Endothelial cell of umbilical vein (primary cell): ENCODE measurements around the gene KDM5B. TPM values are rescaled to one million over a fixed set of nuclear protein-coding genes. Genes with fewer than 3 reads are reported as not detected.

Experiments used
- BruUV-seq: library from RNA; stranded (reverse); fragments of 400-500 nt; replicated peaks from 2 replicates; lab custom pipeline; 2021; lab: Mats Ljungman, UMichigan
- CTCF ChIA-PET: fragments of 300-600, 350-600 bp; sonication (Branson Sonifier 250); formaldehyde crosslinking; loops from one replicate; lab custom pipeline; 2021; ENCODE audit warnings: antibody characterized with exemption, inconsistent platforms; lab: Charles Lee
- POLR2A ChIA-PET: fragments of 300-600, 350-600 bp; sonication (Branson Sonifier 250); formaldehyde crosslinking; loops from one replicate; lab custom pipeline; 2021; ENCODE audit warnings: antibody characterized with exemption, inconsistent platforms; lab: Charles Lee
- DNase-seq: peaks from one replicate; pipeline ENCODE4 v3.0.0-alpha.2; 2011; ENCODE audit warnings: low read depth, low spot score
- FAIRE-seq: peaks from 2 replicates; lab custom pipeline; 2011; peaks lifted over from hg19 to GRCh38; lab: Jason Lieb, UNC
- H2AFZ ChIP-seq: 2 replicates; pipeline ENCODE4 v1.6.0; 2012; ENCODE audit warnings: low read depth, low read length, control low read depth, inconsistent platforms
- H3K27ac ChIP-seq: 2 replicates; pipeline ENCODE4 v1.5.1; 2011; ENCODE audit warnings: low read depth, mild to moderate bottlenecking, control low read depth, low read length, moderate library complexity; ENCODE audit not compliant: insufficient read depth
- H3K27me3 ChIP-seq, 2 experiments: 2 replicates each; pipeline versions ENCODE4 v1.6.0 to v1.6.1; 2011; ENCODE audit warnings: low read length in 2 of 2, mixed read lengths in 1 of 2; ENCODE audit not compliant: control insufficient read depth in 2 of 2, insufficient read depth in 2 of 2
- H3K36me3 ChIP-seq, 2 experiments: 2 replicates in 1 of 2; 3 replicates in 1 of 2; pipeline ENCODE4 v1.5.1; 2011; ENCODE audit warnings: low read length in 2 of 2, mild to moderate bottlenecking in 1 of 2, moderate library complexity in 1 of 2; ENCODE audit not compliant: control insufficient read depth in 2 of 2, insufficient read depth in 2 of 2; ENCODE audit errors: extremely low read depth in 1 of 2
- H3K4me1 ChIP-seq: 3 replicates; pipeline ENCODE4 v1.5.1; 2011; ENCODE audit warnings: mild to moderate bottlenecking, low read length; ENCODE audit not compliant: control insufficient read depth, insufficient read depth; ENCODE audit errors: extremely low read depth
- H3K4me2 ChIP-seq: 2 replicates; pipeline ENCODE4 v1.6.1; 2011; ENCODE audit warnings: low read length, control low read depth, mixed read lengths; ENCODE audit not compliant: insufficient read depth
- H3K4me3 ChIP-seq, 3 experiments: fragments of 200-600 bp in 1 of 3; sonication (generic), shearing (Covaris generic) in 1 of 3; replicated peaks in 1 of 3; 2 replicates each; pipeline ENCODE4 v1.5.1; 2011 to 2016; ENCODE audit warnings: control low read depth in 3 of 3, low read length in 3 of 3, mild to moderate bottlenecking in 2 of 3, inconsistent platforms in 1 of 3, low read depth in 1 of 3, moderate library complexity in 1 of 3; ENCODE audit not compliant: insufficient read depth in 1 of 3
- H3K79me2 ChIP-seq: 2 replicates; pipeline ENCODE4 v1.6.0; 2012; ENCODE audit warnings: low read length, inconsistent platforms; ENCODE audit not compliant: control insufficient read depth, insufficient read depth
- H3K9ac ChIP-seq: replicated peaks from 2 replicates; pipeline ENCODE3; 2011; ENCODE audit warnings: low read length, control low read depth; ENCODE audit not compliant: insufficient read depth; ENCODE audit errors: extremely low read depth
- H3K9me1 ChIP-seq: replicated peaks from 3 replicates; pipeline ENCODE4 v1.6.0; 2011; ENCODE audit warnings: mild to moderate bottlenecking, low read length; ENCODE audit not compliant: control insufficient read depth, insufficient read depth; ENCODE audit errors: extremely low read depth
- H3K9me3 ChIP-seq: replicated peaks from 2 replicates; pipeline ENCODE4 v1.5.1; 2012; ENCODE audit warnings: low read length, inconsistent platforms; ENCODE audit not compliant: control insufficient read depth, insufficient read depth
- H4K20me1 ChIP-seq: replicated peaks from 2 replicates; pipeline ENCODE3; 2011; ENCODE audit warnings: mild to moderate bottlenecking, low read length; ENCODE audit not compliant: control insufficient read depth, insufficient read depth; ENCODE audit errors: extremely low read depth
- EZH2 ChIP-seq: IDR thresholded peaks from 2 replicates; pipeline ENCODE4 v1.6.1; 2012; ENCODE audit warnings: borderline replicate concordance, low read depth, mild to moderate bottlenecking, moderate library complexity, low read length, inconsistent platforms; ENCODE audit not compliant: severe bottlenecking
- GATA2 ChIP-seq: IDR thresholded peaks from 2 replicates; pipeline ENCODE4 v1.7.0; 2011; ENCODE audit warnings: low read depth, mild to moderate bottlenecking, moderate library complexity, mixed read lengths, low read length; ENCODE audit not compliant: insufficient read length, insufficient read depth
- JUN ChIP-seq: IDR thresholded peaks from 2 replicates; pipeline ENCODE4 v1.6.1; 2011; ENCODE audit warnings: borderline replicate concordance, low read depth; ENCODE audit not compliant: insufficient read length, insufficient read depth
- POLR2A ChIP-seq: IDR thresholded peaks from 2 replicates; pipeline ENCODE4 v1.6.1; 2012; ENCODE audit warnings: low read depth, mild to moderate bottlenecking, control low read depth, low read length
- POLR2AphosphoS5 ChIP-seq: IDR thresholded peaks from 2 replicates; pipeline ENCODE4 v1.6.1; 2012; ENCODE audit warnings: low read depth, mild to moderate bottlenecking, control low read depth, low read length, moderate library complexity; ENCODE audit not compliant: insufficient read depth
- dilution Hi-C: fragments of 300-500 bp; cut with MboI; formaldehyde crosslinking; loops from one replicate; pipeline ENCODE4 v1.15.0; 2019; ENCODE audit warnings: low sequenced_read_pairs; ENCODE audit not compliant: extremely low pct_ligation_motif_present
- intact Hi-C: fragments of 100-400 bp; cut with micrococcal nuclease; formaldehyde crosslinking; loops from one replicate; pipeline ENCODE4 v1.10.0; 2022
- polyA plus RNA-seq, 4 experiments: library from polyadenylated mRNA; depleted of rRNA in 3 of 4; stranded (reverse) in 3 of 4; unstranded in 1 of 4; fragments of >200 nt; gene quantifications; 2 replicates each; pipeline versions ENCODE4 v1.2.1 to v1.2.3, GENCODE V29; 2011 to 2012; ENCODE audit warnings: missing spikeins in 1 of 4
- total RNA-seq: library from RNA; stranded (reverse); gene quantifications from 2 replicates; pipeline ENCODE4 v1.2.3, GENCODE V29; 2021
- TF ChIP-seq, protein P1 (sequence below): IDR thresholded peaks from 2 replicates; pipeline ENCODE4 v1.6.1; 2011; ENCODE audit not compliant: insufficient read depth, insufficient read length
- TF ChIP-seq, protein P2 (sequence below), 2 donors: IDR thresholded peaks; 1 replicate in 1 of 2; 2 replicates in 1 of 2; pipeline ENCODE4 v1.5.1; 2011; ENCODE audit warnings: low read length in 2 of 2, mild to moderate bottlenecking in 2 of 2, moderate library complexity in 2 of 2, control low read depth in 1 of 2, inconsistent platforms in 1 of 2, low read depth in 1 of 2; ENCODE audit not compliant: insufficient read depth in 1 of 2; ENCODE audit errors: extremely low read depth in 1 of 2

KDM5B gene
- total and polyA plus RNA-seq, 2 donors (not counting 3 experiments of a cell fraction or from before 2014, with no cell fraction given) = 25.2 to 65.5 TPM

DNA sequence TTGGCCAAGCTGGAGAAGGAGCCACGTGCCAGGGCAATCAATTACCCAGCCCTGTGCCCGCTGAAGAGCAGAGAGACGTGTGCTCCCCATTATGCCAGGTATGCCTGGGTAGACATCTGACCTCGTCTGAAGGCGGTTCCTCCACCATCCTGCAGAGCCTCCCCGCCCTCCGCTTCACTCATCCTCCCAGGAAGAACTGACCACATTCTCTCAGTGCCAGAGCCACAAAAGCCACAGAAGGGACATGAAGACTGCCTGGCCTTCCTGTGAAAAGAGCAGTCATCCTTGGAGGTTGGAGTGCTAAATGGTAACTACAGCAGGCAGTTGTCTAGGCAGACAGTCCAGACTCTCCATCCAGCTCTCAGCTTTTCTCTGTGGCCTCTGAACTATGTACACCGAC is 109.9 kb downstream of the KDM5B start:
- Histone ChIP-seq H3K4me3 (no peak overlapping the region), H3K9me3 (no peaks in the 10 kb centered on the region), H3K36me3 (no peaks in the 10 kb centered on the region), H3K9me1 (no peaks in the 10 kb centered on the region), H3K27ac (no peak overlapping the region), H3K79me2 (no peaks in the 10 kb centered on the region), H3K9ac (no peak overlapping the region), H2AFZ (no peak overlapping the region), H4K20me1 (no peaks in the 10 kb centered on the region), H3K4me1 (no peaks in the 10 kb centered on the region), H3K27me3 (peaks cover 5 to 6% of the 10 kb centered on the region in 2 experiments), H3K4me2 (no peak overlapping the region)
- POLR2A ChIA-PET = no interaction called here
- CTCF ChIA-PET = interaction anchor here (1.2 kb wide), 1 partner anchor 12 kb away, joined by 4 read pairs; the partner anchor contains the start of gene SYT2
- dilution Hi-C loops (no loop called here), intact Hi-C loops (no loop called here)
- FAIRE-seq = no peak
- no TSS peak for BruUV-seq
- no peak for DNase-seq
- TF ChIP-seq JUN = no peak
- TF ChIP-seq, protein P1, sequence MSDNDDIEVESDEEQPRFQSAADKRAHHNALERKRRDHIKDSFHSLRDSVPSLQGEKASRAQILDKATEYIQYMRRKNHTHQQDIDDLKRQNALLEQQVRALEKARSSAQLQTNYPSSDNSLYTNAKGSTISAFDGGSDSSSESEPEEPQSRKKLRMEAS = no peak
- TF ChIP-seq, protein P2, sequence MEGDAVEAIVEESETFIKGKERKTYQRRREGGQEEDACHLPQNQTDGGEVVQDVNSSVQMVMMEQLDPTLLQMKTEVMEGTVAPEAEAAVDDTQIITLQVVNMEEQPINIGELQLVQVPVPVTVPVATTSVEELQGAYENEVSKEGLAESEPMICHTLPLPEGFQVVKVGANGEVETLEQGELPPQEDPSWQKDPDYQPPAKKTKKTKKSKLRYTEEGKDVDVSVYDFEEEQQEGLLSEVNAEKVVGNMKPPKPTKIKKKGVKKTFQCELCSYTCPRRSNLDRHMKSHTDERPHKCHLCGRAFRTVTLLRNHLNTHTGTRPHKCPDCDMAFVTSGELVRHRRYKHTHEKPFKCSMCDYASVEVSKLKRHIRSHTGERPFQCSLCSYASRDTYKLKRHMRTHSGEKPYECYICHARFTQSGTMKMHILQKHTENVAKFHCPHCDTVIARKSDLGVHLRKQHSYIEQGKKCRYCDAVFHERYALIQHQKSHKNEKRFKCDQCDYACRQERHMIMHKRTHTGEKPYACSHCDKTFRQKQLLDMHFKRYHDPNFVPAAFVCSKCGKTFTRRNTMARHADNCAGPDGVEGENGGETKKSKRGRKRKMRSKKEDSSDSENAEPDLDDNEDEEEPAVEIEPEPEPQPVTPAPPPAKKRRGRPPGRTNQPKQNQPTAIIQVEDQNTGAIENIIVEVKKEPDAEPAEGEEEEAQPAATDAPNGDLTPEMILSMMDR (IDR thresholded peaks at IDR 0.05; ENCODE audit: extremely low read depth in 1 of 2, insufficient read depth in 1 of 2, low read depth in 1 of 2, low read length in 2 of 2) = no peak

DNA sequence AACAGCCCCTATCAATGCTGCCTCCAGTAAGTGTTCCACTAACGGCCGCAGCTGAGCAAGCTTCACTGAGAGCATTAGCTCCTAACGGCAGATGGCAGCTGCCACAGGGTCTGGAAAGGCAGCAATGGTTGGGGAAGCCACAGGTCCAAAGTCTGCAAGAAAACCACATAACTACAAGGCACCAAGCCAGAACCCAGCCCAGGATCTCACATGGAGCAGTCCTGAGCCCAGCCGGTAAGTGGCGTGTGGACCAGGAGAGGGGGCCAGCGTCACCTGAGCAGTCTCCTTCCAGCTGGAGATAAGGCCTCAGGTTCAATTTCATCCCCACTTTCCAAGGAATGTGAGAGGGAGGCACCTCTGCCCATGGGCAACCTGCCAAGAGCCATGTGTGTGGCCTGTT is 111.2 kb downstream of the KDM5B start:
- H3K4me1 ChIP-seq = no peaks in the 10 kb centered on the region
- no peaks in the 10 kb centered on the region for H3K36me3 ChIP-seq
- dilution Hi-C loops (no loop called here), intact Hi-C loops (no loop called here)
- peaks cover 4 to 5% of the 10 kb centered on the region in 2 experiments for H3K27me3 ChIP-seq
- no peak overlapping the region for H3K27ac ChIP-seq
- POLR2A ChIA-PET = no interaction called here
- no peak overlapping the region for H3K4me3 ChIP-seq
- DNase-seq (no peak), FAIRE-seq (no peak)
- CTCF ChIA-PET = no interaction called here
- H2AFZ ChIP-seq = no peak overlapping the region
- H3K9ac ChIP-seq = no peak overlapping the region
- H3K4me2 ChIP-seq = no peak overlapping the region
- no peaks in the 10 kb centered on the region for H3K9me1 ChIP-seq
- H3K79me2 ChIP-seq = no peaks in the 10 kb centered on the region
- no TSS peak for BruUV-seq
- H3K9me3 ChIP-seq = no peaks in the 10 kb centered on the region
- TF ChIP-seq JUN (no peak), GATA2 (no peak), POLR2A (no peak), EZH2 (no peak), POLR2AphosphoS5 (no peak)
- no peaks in the 10 kb centered on the region for H4K20me1 ChIP-seq
